Sigmoid colon (tissue), 3 donors: ENCODE data around the gene FADD.

Experiments
- POLR2A ChIP-seq, 2 donors: fragments of 450-650 bp; IDR thresholded peaks; one replicate each; pipeline ENCODE4 v1.6.1; 2016; ENCODE audit warnings: antibody characterized with exemption in 2 of 2, mild to moderate bottlenecking in 2 of 2, moderate library complexity in 2 of 2
- TF ChIP-seq, protein P1 (sequence below), 4 experiments: fragments of 450-650 bp in 3 of 4; fragments of 200-600 bp in 1 of 4; IDR thresholded peaks; one replicate each; pipeline ENCODE4 v1.5.1; 2016 to 2019; ENCODE audit warnings: antibody characterized with exemption in 4 of 4, mild to moderate bottlenecking in 3 of 4, moderate library complexity in 2 of 4

DNA sequence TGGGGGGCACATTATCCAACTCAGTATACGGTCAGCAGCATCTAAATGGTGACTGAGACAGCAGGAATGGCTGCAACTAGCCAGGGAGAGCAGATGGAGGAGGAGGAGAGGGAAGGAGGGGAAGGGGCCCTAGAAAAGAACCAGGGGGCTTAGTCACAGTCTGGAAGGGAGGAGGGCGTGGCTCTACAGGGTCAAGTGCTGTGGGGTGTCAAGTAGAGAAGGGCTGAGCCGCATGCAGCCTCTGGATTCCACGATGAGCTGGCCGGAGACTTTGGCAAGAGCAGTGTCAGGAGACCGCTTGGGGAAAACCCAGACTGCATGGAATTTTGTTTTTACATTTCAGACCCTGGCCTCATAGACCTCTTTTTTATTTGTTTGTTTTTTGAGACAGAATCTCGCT lies 41.6 kb downstream of the FADD start:
- TF ChIP-seq, protein P1, sequence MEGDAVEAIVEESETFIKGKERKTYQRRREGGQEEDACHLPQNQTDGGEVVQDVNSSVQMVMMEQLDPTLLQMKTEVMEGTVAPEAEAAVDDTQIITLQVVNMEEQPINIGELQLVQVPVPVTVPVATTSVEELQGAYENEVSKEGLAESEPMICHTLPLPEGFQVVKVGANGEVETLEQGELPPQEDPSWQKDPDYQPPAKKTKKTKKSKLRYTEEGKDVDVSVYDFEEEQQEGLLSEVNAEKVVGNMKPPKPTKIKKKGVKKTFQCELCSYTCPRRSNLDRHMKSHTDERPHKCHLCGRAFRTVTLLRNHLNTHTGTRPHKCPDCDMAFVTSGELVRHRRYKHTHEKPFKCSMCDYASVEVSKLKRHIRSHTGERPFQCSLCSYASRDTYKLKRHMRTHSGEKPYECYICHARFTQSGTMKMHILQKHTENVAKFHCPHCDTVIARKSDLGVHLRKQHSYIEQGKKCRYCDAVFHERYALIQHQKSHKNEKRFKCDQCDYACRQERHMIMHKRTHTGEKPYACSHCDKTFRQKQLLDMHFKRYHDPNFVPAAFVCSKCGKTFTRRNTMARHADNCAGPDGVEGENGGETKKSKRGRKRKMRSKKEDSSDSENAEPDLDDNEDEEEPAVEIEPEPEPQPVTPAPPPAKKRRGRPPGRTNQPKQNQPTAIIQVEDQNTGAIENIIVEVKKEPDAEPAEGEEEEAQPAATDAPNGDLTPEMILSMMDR (IDR thresholded peaks at IDR 0.05), result no peak
- no peak for TF ChIP-seq POLR2A (IDR thresholded peaks at IDR 0.05)
